Measurements from ENCODE around the gene ANP32D.
A peak's percentile ranks its signal among the peaks of the same experiment; 100 is the strongest.
"Not testable (repeated sequence)": the region's sequence is repeated elsewhere in the genome, so short reads cannot be mapped to it uniquely, and the experiment has no call there.

The ANP32D gene

DNA sequence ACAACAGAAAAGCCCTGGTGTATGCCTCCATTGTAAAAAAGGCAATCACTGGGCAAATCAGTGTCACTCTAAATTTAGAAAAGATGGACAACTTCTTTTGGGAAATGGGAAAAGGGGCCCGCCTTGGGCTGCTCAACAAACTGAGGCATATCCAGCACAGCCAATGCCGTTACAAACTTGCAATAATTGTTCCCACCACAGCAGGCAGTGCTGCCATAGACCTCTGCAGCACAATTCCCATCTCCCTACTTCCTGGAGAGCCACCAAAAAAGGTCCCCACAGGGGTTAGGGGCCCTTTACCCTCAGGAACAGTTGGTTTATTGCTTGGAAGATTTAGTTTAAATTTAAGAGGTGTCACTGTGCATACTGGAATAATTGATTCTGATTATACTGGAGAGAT is 36.6 kb downstream of the ANP32D start:
- in situ Hi-C loops (cut with MboI; ENCODE audit: low sequenced_read_pairs, unreplicated experiment) = no loop called here
- no peak for DNase-seq (ENCODE audit: low spot score)
- TF ChIP-seq, protein P1, sequence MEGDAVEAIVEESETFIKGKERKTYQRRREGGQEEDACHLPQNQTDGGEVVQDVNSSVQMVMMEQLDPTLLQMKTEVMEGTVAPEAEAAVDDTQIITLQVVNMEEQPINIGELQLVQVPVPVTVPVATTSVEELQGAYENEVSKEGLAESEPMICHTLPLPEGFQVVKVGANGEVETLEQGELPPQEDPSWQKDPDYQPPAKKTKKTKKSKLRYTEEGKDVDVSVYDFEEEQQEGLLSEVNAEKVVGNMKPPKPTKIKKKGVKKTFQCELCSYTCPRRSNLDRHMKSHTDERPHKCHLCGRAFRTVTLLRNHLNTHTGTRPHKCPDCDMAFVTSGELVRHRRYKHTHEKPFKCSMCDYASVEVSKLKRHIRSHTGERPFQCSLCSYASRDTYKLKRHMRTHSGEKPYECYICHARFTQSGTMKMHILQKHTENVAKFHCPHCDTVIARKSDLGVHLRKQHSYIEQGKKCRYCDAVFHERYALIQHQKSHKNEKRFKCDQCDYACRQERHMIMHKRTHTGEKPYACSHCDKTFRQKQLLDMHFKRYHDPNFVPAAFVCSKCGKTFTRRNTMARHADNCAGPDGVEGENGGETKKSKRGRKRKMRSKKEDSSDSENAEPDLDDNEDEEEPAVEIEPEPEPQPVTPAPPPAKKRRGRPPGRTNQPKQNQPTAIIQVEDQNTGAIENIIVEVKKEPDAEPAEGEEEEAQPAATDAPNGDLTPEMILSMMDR (IDR thresholded peaks at IDR 0.05; ENCODE audit: borderline replicate concordance, control extremely low read depth, extremely low read depth, insufficient read depth, missing control alignments) = no peak

DNA sequence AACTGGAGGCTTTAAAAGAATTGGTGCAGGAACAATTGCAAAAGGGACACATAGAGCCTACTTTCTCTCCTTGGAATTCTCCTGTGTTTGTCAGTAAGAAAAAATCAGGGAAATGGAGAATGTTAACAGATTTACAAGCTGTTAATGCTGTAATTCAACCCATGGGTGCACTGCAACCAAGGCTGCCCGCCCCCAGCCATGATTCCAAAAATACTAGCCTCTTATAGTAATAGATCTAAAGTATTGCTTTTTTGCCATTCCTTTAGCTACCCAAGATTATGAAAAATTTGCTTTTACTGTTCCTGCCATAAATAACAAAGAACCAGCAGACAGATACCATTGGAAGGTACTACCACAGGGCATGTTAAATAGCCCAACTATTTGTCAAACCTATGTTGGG is 37.8 kb downstream of the ANP32D start:
- no peak for DNase-seq (ENCODE audit: low spot score)
- TF ChIP-seq, protein P1 (IDR thresholded peaks at IDR 0.05; ENCODE audit: borderline replicate concordance, control extremely low read depth, extremely low read depth, insufficient read depth, missing control alignments) = no peak
- in situ Hi-C loops (cut with MboI; ENCODE audit: low sequenced_read_pairs, unreplicated experiment) = no loop called here

DNA sequence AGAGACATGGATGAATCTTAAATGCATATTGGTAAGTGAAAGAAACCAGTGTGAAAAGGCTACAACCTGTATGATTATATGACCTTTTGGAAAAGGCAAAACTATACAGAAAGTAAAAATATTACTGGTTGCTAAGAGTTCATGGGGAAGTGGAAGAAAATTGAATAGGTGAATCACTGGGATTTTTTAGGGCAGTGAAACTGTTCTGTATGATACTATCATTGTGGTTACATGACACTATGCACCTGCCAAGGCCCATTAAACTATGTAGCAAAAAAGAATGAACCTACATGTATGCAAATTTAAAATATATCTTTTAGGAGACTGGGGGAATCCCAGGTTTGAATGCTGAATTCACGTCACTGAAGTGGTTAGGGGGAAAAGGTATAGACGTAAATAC is 40.5 kb downstream of the ANP32D start:
- peak; percentile 40 for DNase-seq (ENCODE audit: low spot score)
- TF ChIP-seq, protein P1 (IDR thresholded peaks at IDR 0.05; ENCODE audit: borderline replicate concordance, control extremely low read depth, extremely low read depth, insufficient read depth, missing control alignments) = no peak
- in situ Hi-C loops (cut with MboI; ENCODE audit: low sequenced_read_pairs, unreplicated experiment) = no loop called here

- DNase-seq (ENCODE audit: low spot score) = no peak
- TF ChIP-seq, protein P1 (IDR thresholded peaks at IDR 0.05; ENCODE audit: borderline replicate concordance, control extremely low read depth, extremely low read depth, insufficient read depth, missing control alignments) = no peak
- in situ Hi-C loops (cut with MboI; ENCODE audit: low sequenced_read_pairs, unreplicated experiment) = no loop called here
These were observed 42.4 kb downstream of the ANP32D start for GRCh38 chr12:48514728-48515127.

DNA sequence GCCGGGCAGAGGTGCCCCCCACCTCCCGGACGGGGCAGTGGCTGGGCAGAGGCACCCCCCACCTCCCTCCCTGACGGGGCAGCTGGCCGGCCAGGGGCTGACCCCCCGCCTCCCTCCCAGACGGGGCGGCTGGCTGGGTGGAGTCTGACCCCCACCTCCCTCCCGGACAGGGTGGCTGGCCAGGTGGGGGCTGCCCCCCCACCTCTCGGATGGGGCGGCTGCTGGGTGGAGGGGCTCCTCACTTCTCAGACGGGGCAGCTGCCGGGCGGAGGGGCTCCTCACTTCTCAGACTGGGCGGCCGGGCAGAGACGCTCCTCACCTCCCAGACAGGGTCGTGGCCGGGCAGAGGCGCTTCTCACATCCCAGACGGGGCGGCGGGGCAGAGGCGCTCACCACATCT is 48.0 kb downstream of the ANP32D start:
- DNase-seq (ENCODE audit: low spot score); in situ Hi-C loops (cut with MboI; ENCODE audit: low sequenced_read_pairs, unreplicated experiment): not testable (repeated sequence)

All from GM13976 (cell line).